Mesenchymal stem cell (in vitro differentiated cells and primary cell): ENCODE results near the gene RASGRF2.
A peak's percentile ranks its signal among the peaks of the same experiment; 100 is the strongest.
"Not testable (repeated sequence)": the region's sequence is repeated elsewhere in the genome, so short reads cannot be mapped to it uniquely, and the experiment has no call there.

Source experiments
- DNase-seq: peaks from one replicate; pipeline ENCODE4 v3.0.0-alpha.2; 2013
- H2AFZ ChIP-seq: one replicate; pipeline ENCODE4 v1.6.1; 2013; ENCODE audit warnings: low read depth, mild to moderate bottlenecking, control low read depth, inconsistent platforms, low read length, moderate library complexity
- H2AK5ac ChIP-seq: 2 replicates; pipeline ENCODE4 v1.6.1; 2013; ENCODE audit warnings: low read length, moderate library complexity, mild to moderate bottlenecking, inconsistent platforms; ENCODE audit not compliant: severe bottlenecking
- H2BK120ac ChIP-seq: one replicate; pipeline ENCODE4 v1.6.1; 2013; ENCODE audit warnings: low read depth, mild to moderate bottlenecking, inconsistent platforms, low read length, moderate library complexity
- H2BK12ac ChIP-seq, 2 experiments: one replicate each; pipeline ENCODE4 v1.6.1; 2013; ENCODE audit warnings: inconsistent platforms in 2 of 2, low read length in 2 of 2, mild to moderate bottlenecking in 2 of 2, moderate library complexity in 2 of 2, control low read depth in 1 of 2
- H2BK15ac ChIP-seq: one replicate; pipeline ENCODE4 v1.6.1; 2013; ENCODE audit warnings: mild to moderate bottlenecking, low read depth, inconsistent platforms; ENCODE audit not compliant: poor library complexity, severe bottlenecking
- H2BK5ac ChIP-seq: 2 replicates; pipeline ENCODE4 v1.6.1; 2013; ENCODE audit warnings: low read depth, mild to moderate bottlenecking, low read length, control low read depth, inconsistent platforms; ENCODE audit not compliant: poor library complexity, severe bottlenecking
- H3K14ac ChIP-seq, 2 experiments: one replicate each; pipeline ENCODE4 v1.6.1; 2013; ENCODE audit warnings: inconsistent platforms in 2 of 2, low read length in 2 of 2, control low read depth in 1 of 2, mild to moderate bottlenecking in 1 of 2, moderate library complexity in 1 of 2
- H3K18ac ChIP-seq, 2 experiments: one replicate each; pipeline ENCODE4 v1.6.1; 2013; ENCODE audit warnings: inconsistent platforms in 2 of 2, low read length in 2 of 2, control low read depth in 1 of 2, low read depth in 1 of 2, mild to moderate bottlenecking in 1 of 2
- H3K23ac ChIP-seq, 2 experiments: one replicate each; pipeline ENCODE4 v1.6.1; 2013; ENCODE audit warnings: inconsistent platforms in 2 of 2, low read length in 2 of 2, mild to moderate bottlenecking in 2 of 2, moderate library complexity in 2 of 2, control low read depth in 1 of 2
- H3K27ac ChIP-seq: 2 replicates; pipeline ENCODE4 v1.5.1; 2013; ENCODE audit warnings: mild to moderate bottlenecking, moderate library complexity, low read length, control low read depth, inconsistent platforms; ENCODE audit not compliant: poor library complexity, severe bottlenecking
- H3K27me3 ChIP-seq, 2 experiments: 2 replicates each; pipeline versions ENCODE4 v1.6.1 to v1.7.0; 2013; ENCODE audit warnings: low read length in 2 of 2, mild to moderate bottlenecking in 2 of 2, moderate library complexity in 2 of 2, control low read depth in 1 of 2, inconsistent platforms in 1 of 2; ENCODE audit not compliant: control insufficient read depth in 1 of 2, insufficient read depth in 1 of 2
- H3K36me3 ChIP-seq, 2 experiments: 2 replicates each; pipeline versions ENCODE4 v1.6.1 to v1.7.0; 2013; ENCODE audit warnings: low read length in 2 of 2, control low read depth in 1 of 2, inconsistent platforms in 1 of 2, low read depth in 1 of 2, mild to moderate bottlenecking in 1 of 2; ENCODE audit not compliant: insufficient read depth in 2 of 2, control insufficient read depth in 1 of 2
- H3K4ac ChIP-seq, 2 experiments: one replicate each; pipeline ENCODE4 v1.6.1; 2013; ENCODE audit warnings: inconsistent platforms in 2 of 2, low read length in 2 of 2, mild to moderate bottlenecking in 2 of 2, moderate library complexity in 2 of 2, control low read depth in 1 of 2, low read depth in 1 of 2
- H3K4me1 ChIP-seq: 2 replicates; pipeline ENCODE4 v1.6.1; 2013; ENCODE audit warnings: low read depth, low read length, control low read depth; ENCODE audit not compliant: control insufficient read depth, insufficient read depth
- H3K4me2 ChIP-seq: 2 replicates; pipeline ENCODE4 v1.6.1; 2013; ENCODE audit warnings: low read length, mild to moderate bottlenecking, inconsistent platforms; ENCODE audit not compliant: poor library complexity, severe bottlenecking
- H3K4me3 ChIP-seq, 2 experiments: 2 replicates each; pipeline versions ENCODE4 v1.5.1 to v1.7.0; 2013; ENCODE audit warnings: low read length in 2 of 2, mild to moderate bottlenecking in 2 of 2, control low read depth in 1 of 2, low read depth in 1 of 2; ENCODE audit not compliant: insufficient read depth in 1 of 2
- H3K79me1 ChIP-seq: replicated peaks from 2 replicates; pipeline ENCODE4 v1.6.1; 2013; ENCODE audit warnings: mild to moderate bottlenecking, control low read depth, low read length, inconsistent platforms; ENCODE audit not compliant: poor library complexity, severe bottlenecking
- H3K9ac ChIP-seq: 2 replicates; pipeline ENCODE4 v1.7.0; 2013; ENCODE audit warnings: mild to moderate bottlenecking, low read length, moderate library complexity
- H3K9me3 ChIP-seq: 2 replicates; pipeline ENCODE4 v1.7.0; 2013; ENCODE audit warnings: mild to moderate bottlenecking, low read length; ENCODE audit not compliant: control insufficient read depth
- H4K8ac ChIP-seq: one replicate; pipeline ENCODE4 v1.6.1; 2013; ENCODE audit warnings: inconsistent platforms, mild to moderate bottlenecking, low read length, moderate library complexity
- H4K91ac ChIP-seq: one replicate; pipeline ENCODE4 v1.6.1; 2013; ENCODE audit warnings: mild to moderate bottlenecking, low read length, inconsistent platforms
- WGBS: methylation state at CpG from one replicate; pipeline ENCODE4 v1.1.7; 2013; ENCODE audit warnings: mixed read lengths; 5-methylcytosine and 5-hydroxymethylcytosine counted together

The RASGRF2 gene

DNA sequence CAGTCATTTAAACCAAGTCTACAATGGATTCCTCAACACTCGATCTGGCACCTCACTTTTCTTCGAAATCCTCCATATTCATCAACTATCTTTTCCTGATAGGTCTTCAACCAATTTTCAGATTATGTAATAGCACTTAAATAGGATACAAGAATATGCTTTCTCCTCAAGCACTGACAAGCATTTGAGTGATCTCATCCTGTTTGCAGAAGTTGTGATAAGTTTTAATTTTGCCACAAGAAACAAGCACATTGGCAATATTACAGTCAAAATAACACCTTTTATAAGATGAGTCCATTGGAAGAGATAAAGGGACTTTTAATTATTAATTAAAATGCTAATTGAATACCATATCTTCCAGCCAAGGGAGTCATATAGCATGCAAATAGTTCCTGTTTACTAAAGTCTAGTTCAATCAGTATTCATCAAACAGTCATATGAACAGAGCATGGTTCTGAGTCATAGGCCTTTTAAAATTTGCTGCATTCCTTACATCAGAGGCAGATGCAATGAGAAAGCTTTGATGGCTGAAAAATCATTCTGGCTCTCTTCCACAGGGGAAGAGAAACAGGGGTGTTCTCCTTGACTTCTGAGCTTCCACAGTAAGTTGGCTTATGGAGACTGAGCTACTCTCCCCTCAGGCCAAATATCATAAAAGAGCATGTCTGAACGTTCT is 308.5 kb downstream of the RASGRF2 start:
- no peak overlapping the region for H2BK5ac ChIP-seq
- no peak overlapping the region for H2AFZ ChIP-seq
- H3K9ac ChIP-seq = peak overlapping the region; percentile 74
- H3K79me1 ChIP-seq = peaks cover 21% of the 10 kb centered on the region
- no peak overlapping the region for H3K23ac ChIP-seq
- no peak overlapping the region for H3K14ac ChIP-seq
- 56% methylated on average over 3 of the region's 3 CpGs for WGBS
- H3K4me2 ChIP-seq = no peak overlapping the region
- H4K91ac ChIP-seq = no peak overlapping the region
- H3K27me3 ChIP-seq = no peaks in the 10 kb centered on the region
- no peak overlapping the region for H3K4me3 ChIP-seq
- peak overlapping the region; percentile 69 for H3K27ac ChIP-seq
- H2BK120ac ChIP-seq = peak overlapping the region; percentile 49
- no peak overlapping the region for H2AK5ac ChIP-seq
- peak overlapping the region in 1 of 2 experiments; percentile 66 for H2BK12ac ChIP-seq
- peaks cover 0 to 3% of the 10 kb centered on the region in 2 experiments for H3K36me3 ChIP-seq
- peak overlapping the region in 1 of 2 experiments; percentile 70 for H3K18ac ChIP-seq
- H3K9me3 ChIP-seq = peaks cover 4% of the 10 kb centered on the region
- H3K4me1 ChIP-seq = peaks cover 8% of the 10 kb centered on the region
- DNase-seq = peak; percentile 84
- no peak overlapping the region for H4K8ac ChIP-seq
- H2BK15ac ChIP-seq = no peak overlapping the region
- H3K4ac ChIP-seq = peak overlapping the region in 1 of 2 experiments; percentile 89

DNA sequence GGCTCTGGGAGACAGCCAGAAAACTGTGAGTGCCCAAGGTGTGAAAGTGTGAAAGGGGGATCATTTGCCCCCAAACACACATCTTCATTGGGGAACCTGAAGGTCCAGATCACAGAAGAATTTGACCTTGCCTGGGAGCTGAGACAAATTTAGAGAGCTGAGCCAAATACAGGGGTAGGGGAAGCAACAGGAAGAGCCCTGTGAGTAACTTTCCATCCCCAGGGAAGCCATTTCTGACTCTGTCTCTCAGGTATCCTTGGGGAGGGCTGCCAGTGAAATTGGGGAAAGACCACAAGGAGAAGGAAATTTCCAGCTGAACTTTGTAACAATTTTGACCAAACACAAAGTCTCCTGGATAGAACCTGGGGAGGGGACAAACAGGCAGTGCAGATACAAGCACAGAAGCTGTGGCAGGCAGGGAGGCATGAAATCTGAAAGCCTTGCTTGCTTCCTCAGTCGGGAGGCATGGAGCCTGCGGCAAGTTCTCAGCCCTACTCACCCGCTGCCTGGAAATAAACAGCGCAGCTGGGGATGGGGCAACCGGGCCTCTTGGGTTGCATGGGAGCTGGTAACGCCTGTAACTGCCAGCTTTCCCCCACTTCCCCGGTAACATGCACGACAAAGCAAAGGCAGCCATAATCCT is 309.7 kb downstream of the RASGRF2 start:
- no peak overlapping the region for H2BK120ac ChIP-seq
- no peak overlapping the region for H3K4me2 ChIP-seq
- DNase-seq = no peak
- H3K14ac ChIP-seq = no peak overlapping the region
- H3K4me3 ChIP-seq = no peak overlapping the region
- H3K9me3 ChIP-seq = peaks cover 4% of the 10 kb centered on the region
- H3K4me1 ChIP-seq = peaks cover 8% of the 10 kb centered on the region
- H2BK5ac ChIP-seq = no peak overlapping the region
- no peak overlapping the region for H3K23ac ChIP-seq
- H3K27ac ChIP-seq = no peak overlapping the region
- H3K79me1 ChIP-seq = peaks cover 21% of the 10 kb centered on the region
- H3K9ac ChIP-seq = peak overlapping the region; percentile 74
- 86% methylated on average over 8 of the region's 8 CpGs for WGBS
- peak overlapping the region; percentile 78 for H4K91ac ChIP-seq
- no peak overlapping the region for H2AFZ ChIP-seq
- peak overlapping the region; percentile 64 to 75 for H3K18ac ChIP-seq
- H2BK15ac ChIP-seq = peak overlapping the region; percentile 77
- H3K4ac ChIP-seq = peak overlapping the region in 1 of 2 experiments; percentile 41
- H4K8ac ChIP-seq = peak overlapping the region; percentile 69
- no peaks in the 10 kb centered on the region for H3K27me3 ChIP-seq
- peaks cover 0 to 3% of the 10 kb centered on the region in 2 experiments for H3K36me3 ChIP-seq
- peak overlapping the region; percentile 49 for H2AK5ac ChIP-seq
- H2BK12ac ChIP-seq = peak overlapping the region; percentile 54 to 90

DNA sequence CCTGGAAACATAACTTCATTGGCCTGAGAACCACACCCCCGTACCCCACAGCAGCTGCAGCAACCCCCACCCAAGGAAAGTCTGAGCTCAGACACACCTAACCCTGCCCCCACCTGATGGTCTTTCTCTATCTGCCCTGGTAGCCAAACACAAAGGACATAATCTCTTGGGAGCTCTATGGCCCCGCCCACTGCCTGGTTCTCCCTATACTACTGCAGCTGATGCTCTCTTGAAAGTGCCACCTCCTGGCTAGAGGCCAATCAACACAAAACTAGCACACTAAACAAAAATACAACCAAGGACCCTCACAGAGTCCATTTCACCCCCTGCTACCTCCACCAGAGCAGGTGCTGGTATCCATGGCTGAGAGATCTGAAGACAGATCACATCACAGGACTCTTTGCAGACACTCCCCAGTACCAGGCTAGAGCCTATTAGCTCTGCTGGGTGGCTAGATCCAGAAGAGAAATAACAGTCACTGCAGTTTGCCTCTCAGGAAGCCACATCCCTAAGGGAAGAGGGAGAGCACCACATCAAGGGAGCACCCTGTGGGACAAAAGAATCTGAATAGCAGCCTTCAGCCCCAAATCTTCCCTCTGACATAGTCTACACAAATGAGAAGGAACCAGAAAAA is 310.3 kb downstream of the RASGRF2 start:
- Histone ChIP-seq H4K91ac (peak overlapping the region; percentile 78), H3K79me1 (peaks cover 21% of the 10 kb centered on the region), H2BK15ac (peak overlapping the region; percentile 77), H3K4ac (peak overlapping the region in 1 of 2 experiments; percentile 6), H3K18ac (peak overlapping the region in 1 of 2 experiments; percentile 64), H4K8ac (peak overlapping the region; percentile 69), H2AK5ac (peak overlapping the region; percentile 49)
- not testable (repeated sequence) for H3K4me1 ChIP-seq, H3K27me3 ChIP-seq, H3K4me3 ChIP-seq, H3K9ac ChIP-seq, DNase-seq, H3K4me2 ChIP-seq, H3K9me3 ChIP-seq, H2BK120ac ChIP-seq, H2BK5ac ChIP-seq, H2AFZ ChIP-seq, H2BK12ac ChIP-seq, H3K27ac ChIP-seq, H3K23ac ChIP-seq, H3K14ac ChIP-seq, H3K36me3 ChIP-seq
- 98% methylated on average over 2 of the region's 2 CpGs for WGBS
